ENCODE measurements around the gene CCNY.

Gene CCNY

DNA sequence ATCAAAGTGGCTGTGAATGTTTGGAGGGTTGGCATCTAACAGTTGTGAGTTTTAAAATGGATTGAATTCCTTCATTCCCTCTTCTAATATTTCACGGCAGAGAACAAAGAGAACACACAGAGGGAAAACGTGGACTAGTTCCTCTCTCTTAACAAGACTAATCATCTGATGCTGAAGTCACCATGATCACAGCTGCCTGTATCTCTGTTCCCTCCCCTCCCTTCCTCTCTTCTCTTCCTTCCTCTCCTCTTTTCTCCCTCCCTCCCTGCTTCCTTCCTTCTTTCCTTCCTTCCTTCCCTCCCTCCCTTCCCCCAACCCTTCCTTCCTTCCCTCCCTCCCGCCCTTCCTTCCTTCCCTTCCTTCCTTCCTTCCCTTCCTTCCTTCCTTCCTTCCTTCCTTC is 258.8 kb downstream of the CCNY start:
- TF ChIP-seq, protein P1, sequence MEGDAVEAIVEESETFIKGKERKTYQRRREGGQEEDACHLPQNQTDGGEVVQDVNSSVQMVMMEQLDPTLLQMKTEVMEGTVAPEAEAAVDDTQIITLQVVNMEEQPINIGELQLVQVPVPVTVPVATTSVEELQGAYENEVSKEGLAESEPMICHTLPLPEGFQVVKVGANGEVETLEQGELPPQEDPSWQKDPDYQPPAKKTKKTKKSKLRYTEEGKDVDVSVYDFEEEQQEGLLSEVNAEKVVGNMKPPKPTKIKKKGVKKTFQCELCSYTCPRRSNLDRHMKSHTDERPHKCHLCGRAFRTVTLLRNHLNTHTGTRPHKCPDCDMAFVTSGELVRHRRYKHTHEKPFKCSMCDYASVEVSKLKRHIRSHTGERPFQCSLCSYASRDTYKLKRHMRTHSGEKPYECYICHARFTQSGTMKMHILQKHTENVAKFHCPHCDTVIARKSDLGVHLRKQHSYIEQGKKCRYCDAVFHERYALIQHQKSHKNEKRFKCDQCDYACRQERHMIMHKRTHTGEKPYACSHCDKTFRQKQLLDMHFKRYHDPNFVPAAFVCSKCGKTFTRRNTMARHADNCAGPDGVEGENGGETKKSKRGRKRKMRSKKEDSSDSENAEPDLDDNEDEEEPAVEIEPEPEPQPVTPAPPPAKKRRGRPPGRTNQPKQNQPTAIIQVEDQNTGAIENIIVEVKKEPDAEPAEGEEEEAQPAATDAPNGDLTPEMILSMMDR (IDR thresholded peaks at IDR 0.05; ENCODE audit: low read depth, low read length, missing control alignments) = no peak
- Histone ChIP-seq H3K27ac (no peak overlapping the region), H3K36me3 (replicated peaks) (no peaks in the 10 kb centered on the region), H3K27me3 (replicated peaks) (no peaks in the 10 kb centered on the region), H3K4me3 (ENCODE audit: low read depth, low read length) (no peak overlapping the region)
- no peak for DNase-seq
- in situ Hi-C loops (cut with HindIII; ENCODE audit: low pct_ligation_motif_present, low sequenced_read_pairs) = no loop called here

DNA sequence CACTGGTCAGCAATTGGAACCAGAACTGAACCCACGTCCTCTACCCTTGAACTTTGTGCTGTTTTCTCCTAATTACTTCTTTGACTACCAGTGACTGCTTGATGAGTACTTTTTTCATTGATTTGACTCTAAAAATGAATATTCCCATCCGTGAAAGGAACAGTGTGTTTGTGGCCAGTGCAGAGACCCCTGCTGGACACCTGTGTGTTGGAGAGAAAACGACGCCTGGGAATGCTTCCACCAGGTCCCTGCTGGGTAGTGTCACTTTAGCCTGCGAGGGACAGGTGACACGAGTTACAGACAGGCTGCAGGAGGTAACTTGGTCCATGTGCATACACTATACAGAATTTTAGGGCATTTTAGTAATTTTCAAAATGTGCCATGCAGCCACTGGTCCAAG is 262.1 kb downstream of the CCNY start:
- DNase-seq = no peak

DNA sequence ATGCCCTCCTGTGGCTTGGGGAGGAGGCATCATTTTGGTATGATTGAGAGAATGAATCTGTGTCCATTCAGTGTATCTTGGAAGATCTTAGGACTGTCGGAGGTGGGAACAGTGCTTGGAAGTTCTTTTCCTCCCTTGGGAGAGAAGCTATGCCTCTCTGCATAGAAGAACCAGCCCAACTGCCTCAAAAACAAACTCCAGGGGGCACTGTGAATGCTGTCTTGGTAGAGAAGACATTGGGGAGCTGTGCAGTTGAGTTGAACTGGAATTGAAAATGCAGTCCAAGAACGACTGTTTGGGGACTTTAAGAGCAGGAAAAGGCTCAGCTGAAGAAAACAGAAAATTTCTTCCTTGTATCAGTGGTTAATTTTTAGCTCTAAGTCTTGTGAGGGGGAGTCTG is 263.9 kb downstream of the CCNY start:
- no peak for DNase-seq
- in situ Hi-C loops (cut with HindIII; ENCODE audit: low pct_ligation_motif_present, low sequenced_read_pairs) = no loop called here
- Histone ChIP-seq H3K27me3 (replicated peaks) (no peaks in the 10 kb centered on the region), H3K4me3 (ENCODE audit: low read depth, low read length) (no peak overlapping the region), H3K27ac (no peak overlapping the region), H3K36me3 (replicated peaks) (no peaks in the 10 kb centered on the region)
- TF ChIP-seq, protein P1 (IDR thresholded peaks at IDR 0.05; ENCODE audit: low read depth, low read length, missing control alignments) = peak; percentile 56

More for the DNA sequence above, 262.1 kb downstream of the CCNY start:
- no peaks in the 10 kb centered on the region for H3K27me3 ChIP-seq (replicated peaks)
- TF ChIP-seq, protein P1 (IDR thresholded peaks at IDR 0.05; ENCODE audit: low read depth, low read length, missing control alignments) = peak; percentile 71
- in situ Hi-C loops (cut with HindIII; ENCODE audit: low pct_ligation_motif_present, low sequenced_read_pairs) = no loop called here
- H3K27ac ChIP-seq = no peak overlapping the region
- H3K4me3 ChIP-seq (ENCODE audit: low read depth, low read length) = no peak overlapping the region
- no peaks in the 10 kb centered on the region for H3K36me3 ChIP-seq (replicated peaks)

DNA sequence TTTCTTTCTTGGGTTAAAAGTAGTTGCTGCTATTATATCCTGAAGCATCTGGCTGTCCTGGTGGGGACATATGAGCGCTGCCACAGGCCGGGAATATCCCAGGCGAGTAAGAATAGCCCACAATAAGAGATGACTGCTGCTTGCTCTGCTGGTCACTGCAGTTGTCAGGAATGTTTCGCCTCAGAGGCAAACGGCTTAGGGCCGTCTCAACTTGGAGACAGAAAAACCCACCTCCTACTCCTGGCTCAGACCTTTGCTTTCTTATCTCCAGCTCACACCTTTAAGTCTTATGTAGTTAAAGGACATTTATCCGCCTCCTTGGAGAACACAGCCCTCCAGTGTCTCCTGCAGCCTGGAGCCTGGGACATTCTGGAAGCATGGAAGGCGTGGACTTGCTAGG is 268.9 kb downstream of the CCNY start, which contains the start of gene GJD4:
Gene GJD4 (plus strand): TSS at position 151 of the 400 bp plus-strand sequence. CDS start 227 bp downstream, at position 378.
- in situ Hi-C loops (cut with HindIII; ENCODE audit: low pct_ligation_motif_present, low sequenced_read_pairs) = no loop called here
- no peak for DNase-seq
- TF ChIP-seq, protein P1 (IDR thresholded peaks at IDR 0.05; ENCODE audit: low read depth, low read length, missing control alignments) = no peak
- H3K27me3 ChIP-seq (replicated peaks) = no peaks in the 10 kb centered on the region
- H3K4me3 ChIP-seq (ENCODE audit: low read depth, low read length) = no peak within 1 kb of the TSS
- no peaks in the 10 kb centered on the region for H3K36me3 ChIP-seq (replicated peaks)
- no peak within 1 kb of the TSS for H3K27ac ChIP-seq

DNA sequence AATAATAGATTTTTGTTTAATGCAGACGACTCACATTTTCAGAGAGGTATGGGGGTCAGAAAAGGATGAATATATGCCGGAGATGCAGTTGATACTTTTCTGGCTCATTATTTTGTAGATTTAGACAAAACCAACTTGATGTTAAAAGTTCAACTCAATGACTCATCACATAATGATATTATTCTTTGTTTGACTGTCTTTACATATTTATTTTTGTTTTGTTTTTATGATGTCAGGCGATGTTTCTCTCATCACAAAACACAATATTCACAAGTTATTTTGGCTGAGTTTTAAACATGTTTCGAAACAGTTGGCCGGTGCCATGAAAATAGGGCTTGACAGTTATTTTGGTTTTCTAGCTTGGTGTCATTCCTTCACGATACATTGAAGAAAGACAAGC is 270.1 kb downstream of the CCNY start:
- no peaks in the 10 kb centered on the region for H3K27me3 ChIP-seq (replicated peaks)
- H3K4me3 ChIP-seq (ENCODE audit: low read depth, low read length) = no peak overlapping the region
- in situ Hi-C loops (cut with HindIII; ENCODE audit: low pct_ligation_motif_present, low sequenced_read_pairs) = no loop called here
- H3K36me3 ChIP-seq (replicated peaks) = no peaks in the 10 kb centered on the region
- peak overlapping the region; percentile 40 for H3K27ac ChIP-seq
- no peak for DNase-seq
- TF ChIP-seq, protein P1 (IDR thresholded peaks at IDR 0.05; ENCODE audit: low read depth, low read length, missing control alignments) = no peak

All from brain microvascular endothelial cell (primary cell).